Colonic mucosa (tissue), 4 donors: ENCODE data around the gene DIDO1. TPM values are rescaled to one million over a fixed set of nuclear protein-coding genes. Genes with fewer than 3 reads are reported as not detected.
A peak's percentile ranks its signal among the peaks of the same experiment; 100 is the strongest.

ENCODE experiments used
- DNase-seq: peaks from one replicate; pipeline ENCODE4 v3.0.0-alpha.2; 2020
- H3K27ac ChIP-seq: fragments of 200-600 bp; one replicate; pipeline ENCODE4 v1.8.0; 2021
- H3K27me3 ChIP-seq: fragments of 200-600 bp; one replicate; pipeline ENCODE4 v1.8.0; 2021
- H3K36me3 ChIP-seq: fragments of 200-600 bp; one replicate; pipeline ENCODE4 v1.8.0; 2021
- H3K4me1 ChIP-seq: fragments of 200-600 bp; one replicate; pipeline ENCODE4 v1.8.0; 2021; ENCODE audit warnings: mild to moderate bottlenecking
- H3K4me3 ChIP-seq: fragments of 200-600 bp; one replicate; pipeline ENCODE4 v1.8.0; 2021
- H3K9ac ChIP-seq, 2 donors: one replicate each; pipeline ENCODE4 v1.7.0; 2013; ENCODE audit warnings: control low read depth in 2 of 2, low read depth in 2 of 2, low read length in 2 of 2
- H3K9me3 ChIP-seq: fragments of 200-600 bp; one replicate; pipeline ENCODE4 v1.8.0; 2021
- intact Hi-C: fragments of 100-400 bp; cut with DNase I; formaldehyde crosslinking; loops from one replicate; pipeline ENCODE4 v1.14.1; 2022
- total RNA-seq, 2 donors: library from RNA; stranded (reverse); fragmentation: NEBNext Ultra II Directional in 1 of 2; extraction: Animal tissue kit (Norgen Biotek cat#: 25700) in 1 of 2; gene quantifications; one replicate each; pipeline ENCODE4 v1.2.1, GENCODE V29; 2021
- TF ChIP-seq, protein P1 (sequence below): fragments of 200-600 bp; IDR thresholded peaks from one replicate; pipeline ENCODE4 v1.8.0; 2022; ENCODE audit warnings: antibody characterized with exemption, mild to moderate bottlenecking
- donor health status: healthy.
- donor health status: DM: no; HTN: no; CAD: no.
- donor health status: DM: no; HTN: no; CAD: no.

The DIDO1 gene
- total RNA-seq, 2 donors from 2014 or later = 41.4 to 50.4 TPM

DNA sequence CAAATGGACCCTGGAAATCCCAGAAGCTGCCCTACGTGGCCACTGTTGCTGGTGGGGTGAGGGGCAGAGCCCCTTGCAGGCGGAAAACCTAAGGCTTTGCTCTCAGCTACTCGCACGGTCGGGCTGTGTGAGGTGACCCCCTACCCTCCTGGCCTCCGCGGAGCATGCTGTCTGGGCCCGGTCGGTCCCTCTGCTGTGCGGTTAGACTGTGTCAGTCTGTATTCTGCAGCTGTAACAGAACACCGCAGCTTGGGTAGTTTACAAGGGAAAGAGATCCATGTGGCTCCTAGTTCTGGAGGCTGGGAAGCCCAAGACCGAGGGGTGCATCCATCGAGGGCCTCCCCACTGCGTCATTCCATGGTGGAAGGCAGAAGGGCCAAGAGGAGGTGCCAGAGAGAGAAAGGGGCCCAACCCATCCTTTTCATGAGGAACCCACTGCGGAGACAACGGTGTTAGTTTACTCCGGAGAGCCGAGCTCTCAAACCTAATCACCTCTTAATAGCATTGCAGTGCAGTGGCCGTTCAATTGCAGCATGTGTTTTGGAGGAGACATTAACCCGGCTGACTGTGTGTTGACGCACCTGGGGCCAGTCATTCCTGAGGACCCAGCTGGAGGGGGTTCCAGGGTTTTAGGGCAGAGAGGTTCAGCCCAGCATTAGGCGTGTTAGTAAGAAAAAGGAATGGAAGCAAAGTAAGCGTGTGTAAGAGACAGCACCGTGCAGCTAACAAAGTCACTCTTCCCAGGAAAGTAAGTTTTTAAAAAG, 91.2 kb downstream of the DIDO1 start:
- no peak overlapping the region for H3K27ac ChIP-seq
- intact Hi-C loops = no loop called here
- no peak overlapping the region for H3K4me3 ChIP-seq
- DNase-seq = no peak
- H3K4me1 ChIP-seq = peaks cover 21% of the 10 kb centered on the region
- H3K9me3 ChIP-seq = no peaks in the 10 kb centered on the region
- H3K9ac ChIP-seq = no peak overlapping the region
- no peaks in the 10 kb centered on the region for H3K36me3 ChIP-seq
- no peaks in the 10 kb centered on the region for H3K27me3 ChIP-seq
- TF ChIP-seq, protein P1, sequence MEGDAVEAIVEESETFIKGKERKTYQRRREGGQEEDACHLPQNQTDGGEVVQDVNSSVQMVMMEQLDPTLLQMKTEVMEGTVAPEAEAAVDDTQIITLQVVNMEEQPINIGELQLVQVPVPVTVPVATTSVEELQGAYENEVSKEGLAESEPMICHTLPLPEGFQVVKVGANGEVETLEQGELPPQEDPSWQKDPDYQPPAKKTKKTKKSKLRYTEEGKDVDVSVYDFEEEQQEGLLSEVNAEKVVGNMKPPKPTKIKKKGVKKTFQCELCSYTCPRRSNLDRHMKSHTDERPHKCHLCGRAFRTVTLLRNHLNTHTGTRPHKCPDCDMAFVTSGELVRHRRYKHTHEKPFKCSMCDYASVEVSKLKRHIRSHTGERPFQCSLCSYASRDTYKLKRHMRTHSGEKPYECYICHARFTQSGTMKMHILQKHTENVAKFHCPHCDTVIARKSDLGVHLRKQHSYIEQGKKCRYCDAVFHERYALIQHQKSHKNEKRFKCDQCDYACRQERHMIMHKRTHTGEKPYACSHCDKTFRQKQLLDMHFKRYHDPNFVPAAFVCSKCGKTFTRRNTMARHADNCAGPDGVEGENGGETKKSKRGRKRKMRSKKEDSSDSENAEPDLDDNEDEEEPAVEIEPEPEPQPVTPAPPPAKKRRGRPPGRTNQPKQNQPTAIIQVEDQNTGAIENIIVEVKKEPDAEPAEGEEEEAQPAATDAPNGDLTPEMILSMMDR = no peak

DNA sequence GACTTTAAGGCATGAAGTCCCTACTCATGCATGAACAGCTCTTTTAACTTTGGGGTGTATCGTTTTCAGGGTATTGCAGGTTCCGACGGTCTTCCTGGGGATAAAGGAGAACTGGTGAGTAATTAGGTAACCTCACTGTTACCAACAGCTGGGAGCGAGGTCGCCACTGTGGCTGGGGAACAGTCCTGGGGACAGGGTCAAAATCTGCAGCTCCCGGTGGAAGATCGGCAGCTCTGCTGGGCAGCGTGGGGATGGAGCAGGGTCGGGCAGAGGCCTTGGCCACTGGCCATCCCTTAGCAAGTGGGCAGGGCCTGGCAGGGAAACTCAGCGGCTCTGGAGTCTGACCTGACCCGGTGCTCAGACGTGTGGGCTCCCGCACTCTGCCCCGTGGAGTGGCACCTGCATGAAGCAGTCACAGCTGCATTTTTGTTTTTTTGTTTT, 93.3 kb downstream of the DIDO1 start:
- intact Hi-C loops = no loop called here
- H3K4me3 ChIP-seq = no peak overlapping the region
- no peaks in the 10 kb centered on the region for H3K36me3 ChIP-seq
- no peaks in the 10 kb centered on the region for H3K27me3 ChIP-seq
- TF ChIP-seq, protein P1 = no peak
- DNase-seq = peak; percentile 48
- H3K27ac ChIP-seq = peak overlapping the region; percentile 66
- H3K4me1 ChIP-seq = peaks cover 21% of the 10 kb centered on the region
- H3K9me3 ChIP-seq = no peaks in the 10 kb centered on the region
- H3K9ac ChIP-seq = peak overlapping the region; percentile 26 to 51

DNA sequence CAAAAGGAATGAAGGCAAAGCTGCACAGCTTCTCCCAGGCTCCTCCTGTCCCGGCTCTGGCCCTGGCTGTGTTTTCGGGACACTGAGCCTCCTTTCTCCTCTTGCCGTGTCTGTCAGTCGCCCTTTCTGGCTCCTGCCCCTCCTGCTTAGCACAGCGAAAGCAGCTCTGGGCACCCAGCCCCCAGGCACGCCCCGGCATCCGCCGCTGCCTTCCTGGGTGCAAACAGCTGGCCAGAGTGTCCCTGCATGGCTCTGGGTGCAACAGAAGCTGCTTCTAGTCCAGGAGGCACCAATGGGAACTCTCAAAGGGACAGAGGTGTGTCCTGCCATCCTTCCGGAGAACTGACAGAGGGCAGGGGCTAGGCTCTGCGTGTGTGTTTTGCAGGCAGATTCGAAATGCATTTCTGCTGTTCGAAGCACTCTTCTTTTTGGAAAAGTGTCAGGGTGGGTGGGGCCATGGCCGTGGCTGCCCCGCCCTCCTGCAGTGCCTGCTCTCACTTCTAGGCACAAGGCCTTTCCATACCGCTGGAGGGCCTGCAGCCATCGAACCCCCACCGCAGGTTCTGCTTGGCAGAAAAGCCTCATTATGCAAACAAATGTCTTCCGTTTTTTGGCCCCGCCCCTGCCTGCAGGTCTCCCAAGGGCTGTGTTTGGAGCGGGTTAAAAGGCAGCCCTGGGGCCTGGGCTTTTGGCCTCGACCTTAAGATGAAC, 93.9 kb downstream of the DIDO1 start:
- TF ChIP-seq, protein P1 = no peak
- Histone ChIP-seq H3K27ac (peak overlapping the region; percentile 66), H3K36me3 (no peaks in the 10 kb centered on the region), H3K4me3 (no peak overlapping the region), H3K4me1 (peaks cover 21% of the 10 kb centered on the region), H3K9me3 (no peaks in the 10 kb centered on the region), H3K9ac (peak overlapping the region; percentile 42 to 71), H3K27me3 (no peaks in the 10 kb centered on the region)
- intact Hi-C loops = no loop called here
- DNase-seq = peak; percentile 85

DNA sequence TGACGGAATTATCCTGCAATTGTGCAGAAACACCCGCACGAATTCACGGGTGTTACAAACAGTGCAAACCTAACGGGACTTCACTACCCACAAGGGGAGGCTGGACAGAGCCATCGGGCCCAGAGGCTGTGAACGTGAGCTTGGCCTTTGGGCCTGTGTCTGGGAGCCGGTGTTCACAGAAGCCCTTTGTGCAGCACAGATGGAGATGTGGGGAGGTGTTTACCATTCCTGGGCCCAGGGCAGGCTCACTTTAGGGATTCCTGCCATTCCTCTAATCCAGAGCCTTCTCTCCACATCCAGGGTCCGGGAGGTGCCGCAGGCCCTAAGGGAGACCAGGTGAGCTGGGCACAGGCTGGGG, 94.5 kb downstream of the DIDO1 start:
- no peak overlapping the region for H3K4me3 ChIP-seq
- H3K36me3 ChIP-seq = no peaks in the 10 kb centered on the region
- no peak for DNase-seq
- H3K9me3 ChIP-seq = no peaks in the 10 kb centered on the region
- H3K9ac ChIP-seq = peak overlapping the region; percentile 42 to 71
- peak overlapping the region; percentile 66 for H3K27ac ChIP-seq
- TF ChIP-seq, protein P1 = no peak
- no peaks in the 10 kb centered on the region for H3K27me3 ChIP-seq
- intact Hi-C loops = no loop called here
- peaks cover 21% of the 10 kb centered on the region for H3K4me1 ChIP-seq

- no peak overlapping the region for H3K4me3 ChIP-seq
Measured at GRCh38 chr20:62831361-62831788, 94.9 kb downstream of the DIDO1 start.

More at GRCh38 chr20:62831361-62831788, 94.9 kb downstream of the DIDO1 start:
- peak overlapping the region; percentile 66 for H3K27ac ChIP-seq
- intact Hi-C loops = no loop called here
- TF ChIP-seq, protein P1 = no peak
- H3K9me3 ChIP-seq = no peaks in the 10 kb centered on the region
- DNase-seq = peak; percentile 82
- H3K27me3 ChIP-seq = no peaks in the 10 kb centered on the region
- peaks cover 21% of the 10 kb centered on the region for H3K4me1 ChIP-seq
- no peaks in the 10 kb centered on the region for H3K36me3 ChIP-seq
- peak overlapping the region in 1 of 2 donors; percentile 71 for H3K9ac ChIP-seq
